DOHH2 (cell line): ENCODE measurements around the gene LRP2.

Experiments used
- H3F3A ChIP-seq: fragments of 200-600 bp; sonication (generic), shearing (Covaris generic); 2 replicates; pipeline ENCODE4 v1.6.0; 2016; ENCODE audit warnings: antibody characterized with exemption, mild to moderate bottlenecking; ENCODE audit not compliant: control insufficient read depth, insufficient read depth
- H3K27ac ChIP-seq: fragments of 200-600 bp; sonication (generic); 2 replicates; pipeline ENCODE4 v1.5.1; 2014; ENCODE audit warnings: low read depth, mild to moderate bottlenecking, low read length, moderate library complexity
- H3K27me3 ChIP-seq: fragments of 200-600 bp; sonication (generic); 2 replicates; pipeline ENCODE4 v1.6.1; 2014; ENCODE audit warnings: mild to moderate bottlenecking, low read length, mixed read lengths; ENCODE audit not compliant: control insufficient read depth
- H3K36me3 ChIP-seq: fragments of 200-600 bp; sonication (generic); 2 replicates; pipeline ENCODE4 v1.6.1; 2014; ENCODE audit warnings: mild to moderate bottlenecking, low read length, moderate library complexity, mixed read lengths; ENCODE audit not compliant: control insufficient read depth
- H3K4me1 ChIP-seq: fragments of 200-600 bp; sonication (generic); 2 replicates; pipeline ENCODE4 v1.6.1; 2014; ENCODE audit warnings: mild to moderate bottlenecking, low read length, mixed read lengths; ENCODE audit not compliant: control insufficient read depth
- H3K4me2 ChIP-seq: fragments of 200-600 bp; sonication (generic); 2 replicates; pipeline ENCODE4 v1.6.0; 2014; ENCODE audit warnings: mild to moderate bottlenecking, low read length, moderate library complexity
- H3K4me3 ChIP-seq: fragments of 200-600 bp; sonication (generic); 2 replicates; pipeline ENCODE4 v1.5.1; 2014; ENCODE audit warnings: mild to moderate bottlenecking, low read length, mixed read lengths
- H3K79me2 ChIP-seq: fragments of 200-600 bp; sonication (generic); 2 replicates; pipeline ENCODE4 v1.6.1; 2014; ENCODE audit warnings: mild to moderate bottlenecking, low read length, mixed read lengths; ENCODE audit not compliant: control insufficient read depth
- H3K9me2 ChIP-seq: fragments of 200-600 bp; sonication (generic); replicated peaks from 2 replicates; pipeline ENCODE4 v1.6.1; 2014; ENCODE audit warnings: mild to moderate bottlenecking, low read length, mixed read lengths; ENCODE audit not compliant: control insufficient read depth
- H3K9me3 ChIP-seq: fragments of 200-600 bp; sonication (generic); 2 replicates; pipeline ENCODE4 v1.6.1; 2014; ENCODE audit warnings: antibody characterized with exemption, low read length, mixed read lengths; ENCODE audit not compliant: control insufficient read depth, insufficient read depth
- H4K20me1 ChIP-seq: fragments of 200-600 bp; sonication (generic); 2 replicates; pipeline ENCODE4 v1.6.0; 2014; ENCODE audit warnings: low read depth, mild to moderate bottlenecking, antibody characterized with exemption, low read length, moderate library complexity; ENCODE audit not compliant: control insufficient read depth, insufficient read depth
- CTCF ChIP-seq: fragments of 200-600 bp; sonication (generic); IDR thresholded peaks from one replicate; pipeline ENCODE4 v1.5.1; 2014; ENCODE audit warnings: antibody characterized with exemption, mild to moderate bottlenecking, low read depth, low read length; ENCODE audit not compliant: poor library complexity, severe bottlenecking
- EZH2phosphoT487 ChIP-seq: fragments of 200-600 bp; sonication (generic); IDR thresholded peaks from 2 replicates; pipeline ENCODE4 v1.6.1; 2017; ENCODE audit warnings: borderline replicate concordance, mild to moderate bottlenecking, antibody characterized with exemption, low read length, moderate library complexity, mixed read lengths

The LRP2 gene

DNA sequence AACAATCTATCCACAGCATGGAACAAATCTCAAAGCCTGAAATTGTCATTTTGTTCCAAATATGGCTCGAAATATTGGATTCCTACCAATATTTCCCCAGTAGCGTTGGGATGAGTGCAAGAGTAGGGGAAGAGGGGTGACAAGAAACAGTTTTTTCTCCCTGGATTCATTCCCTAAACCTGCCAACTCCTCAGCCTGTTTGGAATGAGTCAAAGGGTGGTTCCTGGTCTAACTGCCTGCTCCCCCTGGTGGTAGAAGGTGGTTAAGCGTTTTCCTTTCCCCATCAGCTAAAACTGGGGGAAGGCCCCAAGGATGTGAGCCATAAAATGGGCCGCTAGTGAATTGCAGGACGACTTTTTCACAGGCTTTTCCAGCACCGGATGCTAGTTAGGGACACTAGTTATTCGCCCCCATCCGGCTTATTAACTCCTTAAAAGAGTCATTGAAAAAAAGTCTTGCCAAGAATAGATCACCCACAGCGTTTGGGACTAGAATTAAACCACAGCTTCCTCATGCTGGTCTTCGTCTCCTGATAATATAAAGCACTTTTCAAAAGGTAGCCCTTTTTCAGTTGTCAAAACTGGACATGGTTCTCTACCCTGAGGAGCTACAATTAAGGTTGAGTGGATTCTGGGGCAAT, 220.5 kb downstream of the LRP2 start:
- Histone ChIP-seq H3K4me1 (peaks cover 18% of the 10 kb centered on the region), H3K4me2 (no peak overlapping the region), H4K20me1 (no peaks in the 10 kb centered on the region), H3K79me2 (no peaks in the 10 kb centered on the region), H3K9me2 (no peaks in the 10 kb centered on the region), H3K27me3 (no peaks in the 10 kb centered on the region), H3K27ac (no peak overlapping the region), H3K36me3 (no peaks in the 10 kb centered on the region), H3K4me3 (no peak overlapping the region), H3F3A (no peaks in the 10 kb centered on the region), H3K9me3 (no peaks in the 10 kb centered on the region)
- peak; percentile 89 for TF ChIP-seq CTCF
- no peak for TF ChIP-seq EZH2phosphoT487

GRCh38 chr2:169139993-169140767, 222.2 kb downstream of the LRP2 start:
- Histone ChIP-seq H3K36me3 (no peaks in the 10 kb centered on the region), H3K4me1 (peaks cover 18% of the 10 kb centered on the region), H3K9me3 (no peaks in the 10 kb centered on the region), H3K27me3 (no peaks in the 10 kb centered on the region), H3K4me3 (no peak overlapping the region), H3F3A (no peaks in the 10 kb centered on the region), H4K20me1 (no peaks in the 10 kb centered on the region), H3K4me2 (no peak overlapping the region), H3K79me2 (no peaks in the 10 kb centered on the region), H3K27ac (no peak overlapping the region), H3K9me2 (no peaks in the 10 kb centered on the region)
- no peak for TF ChIP-seq EZH2phosphoT487
- TF ChIP-seq CTCF: no peak

GRCh38 chr2:169139145-169139544, 223.2 kb downstream of the LRP2 start:
- Histone ChIP-seq H3K27me3 (no peaks in the 10 kb centered on the region), H3K4me1 (peaks cover 18% of the 10 kb centered on the region), H3F3A (no peaks in the 10 kb centered on the region), H3K79me2 (no peaks in the 10 kb centered on the region), H3K9me2 (no peaks in the 10 kb centered on the region), H3K36me3 (no peaks in the 10 kb centered on the region), H3K4me3 (no peak overlapping the region), H3K4me2 (no peak overlapping the region), H3K9me3 (no peaks in the 10 kb centered on the region), H4K20me1 (no peaks in the 10 kb centered on the region), H3K27ac (no peak overlapping the region)
- no peak for TF ChIP-seq EZH2phosphoT487
- no peak for TF ChIP-seq CTCF
